NCI-H1417 treated with DMSO at 0.1 percent for 48 hours (cell line): ENCODE measurements around the gene MAN1C1.
"Not testable (repeated sequence)": the region's sequence is repeated elsewhere in the genome, so short reads cannot be mapped to it uniquely, and the experiment has no call there.

Experiments
- DNase-seq: peaks from one replicate; lab custom pipeline; 2025; lab: John Stamatoyannopoulos, UW

MAN1C1 gene

DNA sequence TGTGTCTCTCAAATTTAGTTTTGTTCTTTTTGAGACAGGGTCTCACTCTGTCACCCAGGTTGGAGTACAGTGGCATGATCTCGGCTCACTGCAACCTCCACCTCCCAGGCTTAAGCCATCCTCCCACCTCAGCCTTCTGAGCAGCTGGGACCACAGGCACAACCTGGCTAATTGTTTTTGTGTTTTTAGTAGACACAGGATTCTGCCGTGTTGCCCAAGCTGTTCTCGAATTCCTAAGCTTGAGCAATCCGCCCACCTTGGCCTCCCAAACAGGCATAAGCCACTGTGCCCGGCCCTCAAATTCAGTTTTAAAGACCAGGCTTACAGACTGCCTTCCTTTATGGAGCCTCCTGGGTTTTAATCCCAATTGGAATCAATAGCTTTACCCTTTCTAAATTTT lies 99.7 kb downstream of the MAN1C1 start:
- no peak for DNase-seq

- DNase-seq, result no peak
Measured at GRCh38 chr1:25718732-25719131, 102.1 kb downstream of the MAN1C1 start.

DNA sequence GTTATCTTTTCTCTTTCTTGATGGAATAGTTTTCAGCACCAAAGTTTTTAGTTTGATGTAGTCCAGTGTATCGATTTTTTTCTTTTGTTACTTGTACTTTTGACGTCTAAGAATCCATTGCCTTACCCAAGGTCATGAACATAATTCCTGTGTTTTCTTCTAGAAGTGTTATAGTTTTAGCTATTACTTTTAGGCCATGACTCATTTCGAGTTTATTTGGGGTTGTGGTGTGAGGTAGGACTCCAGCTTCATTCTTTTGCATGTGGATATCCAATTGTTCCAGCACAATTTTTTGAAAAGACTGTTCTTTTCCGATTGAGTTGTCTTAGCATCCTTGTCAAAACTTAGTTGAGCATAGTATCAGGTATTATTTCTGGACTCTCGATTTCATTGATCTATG lies 104.0 kb downstream of the MAN1C1 start:
- DNase-seq, result no peak

- DNase-seq, result no peak
Measured at GRCh38 chr1:25723250-25723880, 106.8 kb downstream of the MAN1C1 start.

DNA sequence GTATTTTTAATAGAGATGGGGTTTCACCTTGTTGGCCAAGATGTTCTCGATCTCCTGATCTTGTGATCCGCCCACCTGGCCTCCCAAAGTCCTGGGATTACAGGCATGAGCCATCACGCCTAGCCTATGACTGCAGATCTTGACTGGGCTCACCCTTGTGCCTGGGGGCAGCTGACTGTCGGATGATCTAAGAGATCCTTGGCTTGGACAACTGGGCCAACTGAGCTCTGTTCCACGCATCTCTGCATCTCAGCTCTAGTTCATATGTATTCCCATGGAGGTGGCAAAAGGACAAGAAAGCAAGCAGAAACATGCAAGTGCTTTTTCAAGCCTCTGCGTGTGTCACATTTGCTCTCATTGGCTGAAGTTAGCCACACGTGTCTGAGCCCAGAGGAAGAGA lies 107.6 kb downstream of the MAN1C1 start:
- DNase-seq, result no peak

DNA sequence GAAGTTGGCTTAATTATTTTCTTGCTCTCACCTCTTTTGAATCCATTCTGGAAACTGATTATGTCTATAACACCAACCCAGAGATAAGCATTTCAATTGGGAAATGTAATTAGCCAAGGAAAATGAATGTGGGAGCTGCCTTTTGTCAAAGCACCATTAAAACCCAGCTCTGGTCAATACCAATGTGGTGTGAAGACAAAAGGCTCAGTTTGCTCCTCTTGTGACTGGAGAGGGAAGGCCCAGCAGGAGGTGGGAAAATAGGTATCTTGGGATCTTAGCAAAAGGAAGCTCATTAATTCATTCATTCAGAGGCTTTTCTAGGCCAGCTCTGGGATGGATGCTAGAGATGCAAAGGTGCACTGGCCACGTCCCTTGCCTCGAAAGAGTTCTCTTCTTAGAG lies 108.4 kb downstream of the MAN1C1 start:
- DNase-seq, result no peak

DNA sequence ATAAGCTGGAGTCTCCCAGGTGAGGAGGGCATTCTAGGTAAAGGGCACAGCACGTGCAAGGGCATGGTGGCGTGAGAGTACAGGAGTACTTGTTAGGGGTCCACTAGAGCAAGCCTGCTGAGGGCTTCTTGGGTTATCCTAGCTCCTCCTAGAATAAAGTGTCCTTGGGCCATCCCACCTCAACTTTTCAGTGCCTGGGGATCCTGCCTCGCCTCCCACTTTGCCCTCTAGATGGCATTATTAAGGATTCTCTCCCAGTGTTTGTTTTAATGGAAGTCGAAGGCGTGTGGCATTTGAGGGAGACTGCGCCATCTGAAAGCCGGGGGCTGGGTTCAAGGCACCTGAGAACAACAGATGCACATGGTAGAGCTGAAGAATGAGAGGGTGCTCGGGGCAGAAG lies 108.9 kb downstream of the MAN1C1 start:
- no peak for DNase-seq

DNA sequence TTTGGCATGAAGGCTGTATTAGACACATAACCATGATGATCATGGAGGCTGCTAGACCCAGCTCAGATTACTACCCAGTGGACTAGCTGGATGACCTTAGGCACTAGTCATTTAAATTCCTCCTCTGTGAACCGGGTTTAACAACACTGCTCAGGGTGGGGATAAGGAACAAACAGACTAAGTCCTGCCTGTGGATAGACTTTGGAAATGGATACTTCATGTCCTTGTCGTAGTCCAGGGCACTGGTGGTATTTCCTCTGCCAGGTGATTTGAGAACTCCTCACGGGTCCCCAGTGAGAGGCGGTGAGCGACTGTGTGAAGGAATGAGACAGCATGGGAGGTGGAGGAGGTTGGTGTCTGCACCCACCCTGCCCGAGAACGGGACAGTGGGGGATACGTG lies 110.5 kb downstream of the MAN1C1 start:
- no peak for DNase-seq

DNA sequence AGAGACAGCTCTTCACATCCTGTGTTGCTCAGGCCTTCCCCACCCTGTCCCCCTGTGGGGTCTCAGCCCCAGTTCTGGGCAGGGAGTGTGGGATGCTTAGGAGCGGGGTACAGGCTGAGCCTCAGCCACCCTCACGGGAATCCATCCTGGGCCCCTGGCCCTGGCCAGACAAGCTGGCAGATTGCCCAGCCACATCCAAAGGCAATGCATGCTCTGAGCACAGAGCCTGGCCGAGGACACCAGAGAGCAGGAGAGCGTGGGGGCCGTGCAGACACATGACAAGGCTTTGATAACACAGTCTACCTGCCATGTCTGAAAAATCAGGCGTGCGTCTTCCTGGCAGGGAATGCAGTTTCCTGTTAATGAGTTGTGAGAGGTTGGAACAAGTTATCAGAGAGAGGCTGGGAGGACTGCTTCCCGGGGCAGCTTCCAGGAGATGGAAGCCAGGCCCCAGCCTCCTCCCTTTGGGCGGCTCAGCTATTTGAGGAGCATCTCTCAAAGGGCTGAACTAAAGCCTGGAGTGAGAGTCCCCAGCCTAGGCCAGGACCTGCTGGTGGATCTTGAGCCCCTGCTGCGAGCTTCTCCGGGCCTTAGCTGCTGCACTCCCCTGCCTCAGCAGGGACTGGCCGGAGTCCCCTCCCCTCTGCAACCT lies 111.2 kb downstream of the MAN1C1 start:
- no peak for DNase-seq

DNA sequence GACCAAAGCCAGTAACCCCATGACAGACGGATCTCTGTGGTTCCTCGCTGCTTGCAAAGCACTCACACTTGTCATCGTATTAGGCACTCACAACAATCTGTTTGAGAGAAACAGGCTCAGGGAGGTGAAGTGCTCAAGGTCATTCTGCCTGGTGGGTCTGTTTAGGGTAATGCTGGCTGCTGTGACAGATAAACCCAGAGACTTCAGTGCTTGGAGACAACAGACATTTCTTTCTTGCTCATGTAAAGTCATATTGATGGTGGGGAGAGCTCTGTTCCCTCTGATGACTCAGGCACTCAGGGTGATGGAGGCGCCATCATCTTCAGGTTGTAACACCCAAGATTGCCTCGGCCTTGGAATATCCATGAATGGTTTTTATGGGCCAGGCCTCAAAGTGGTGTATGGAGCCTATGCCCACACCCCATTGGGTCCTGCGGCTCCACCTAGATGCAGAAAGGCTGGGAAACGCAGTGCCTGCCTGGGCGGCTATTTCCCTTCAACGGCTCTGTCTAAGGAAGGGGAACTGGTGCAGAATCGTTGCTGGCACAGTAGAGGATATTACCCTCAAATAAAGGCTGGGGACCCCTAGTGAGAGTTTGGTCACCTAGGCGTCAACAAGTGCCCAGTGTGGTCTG lies 111.8 kb downstream of the MAN1C1 start:
- DNase-seq, result no peak

DNA sequence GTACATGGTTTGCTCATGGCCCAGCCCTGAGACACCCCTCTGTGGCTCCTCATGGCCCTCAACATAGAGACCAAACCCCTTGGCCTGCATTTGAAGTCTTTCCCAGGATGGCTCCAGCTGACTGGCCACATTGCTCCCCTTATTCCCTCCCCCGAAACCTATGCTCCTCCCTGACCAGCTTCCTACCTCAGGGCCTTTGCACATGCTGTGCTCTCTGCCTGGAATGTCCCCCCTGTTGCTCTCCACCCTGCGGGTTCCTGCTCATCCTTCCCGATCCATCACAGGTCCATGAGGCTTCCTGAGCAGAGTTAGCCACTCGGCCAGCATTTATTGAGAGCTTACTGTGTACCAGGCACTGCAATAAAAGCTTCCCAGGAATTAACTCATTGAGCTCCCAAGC lies 112.5 kb downstream of the MAN1C1 start:
- DNase-seq, result no peak

- no peak for DNase-seq
Measured at GRCh38 chr1:25729790-25730644, 113.4 kb downstream of the MAN1C1 start.

DNA sequence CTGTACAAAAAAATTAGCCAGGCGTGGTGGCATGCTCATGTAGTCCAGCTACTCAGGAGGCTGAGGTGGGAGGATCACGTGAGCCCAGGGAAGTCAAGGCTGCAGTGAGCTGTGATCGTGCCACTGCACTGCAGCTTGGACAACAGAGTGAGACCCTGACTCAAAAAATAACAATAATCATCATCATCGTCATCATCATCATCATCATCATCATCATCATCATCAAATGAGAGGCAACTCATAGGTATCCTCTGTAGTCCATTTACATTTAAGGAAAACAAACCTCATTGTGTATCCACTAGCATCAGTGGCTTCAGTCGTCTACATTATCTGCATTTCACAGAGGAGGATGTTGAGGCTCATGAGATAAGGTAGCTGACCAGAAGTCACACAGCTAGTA lies 114.6 kb downstream of the MAN1C1 start:
- DNase-seq, result no peak

GRCh38 chr1:25731626-25732370 lies 115.2 kb downstream of the MAN1C1 start:
- DNase-seq, result no peak

DNA sequence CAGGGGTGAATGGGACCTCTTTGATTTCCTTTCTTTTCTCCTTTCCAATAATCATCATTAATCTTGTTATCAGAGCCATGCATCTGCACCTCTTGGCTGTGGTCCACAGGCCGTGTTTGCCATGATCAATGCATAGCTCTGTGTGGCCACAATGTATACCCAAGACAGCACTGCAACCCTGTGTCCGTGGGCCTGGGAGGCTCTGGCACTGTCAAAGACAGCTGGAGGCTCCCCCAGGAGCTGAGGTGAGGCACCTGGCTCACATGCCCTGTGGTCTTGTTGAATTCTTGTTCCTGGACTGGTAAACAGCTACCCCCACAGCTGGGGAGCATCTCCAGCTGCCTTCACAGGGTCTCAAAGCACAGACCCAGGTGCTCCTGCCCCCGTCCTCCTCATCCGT lies 116.2 kb downstream of the MAN1C1 start:
- DNase-seq, result no peak

DNA sequence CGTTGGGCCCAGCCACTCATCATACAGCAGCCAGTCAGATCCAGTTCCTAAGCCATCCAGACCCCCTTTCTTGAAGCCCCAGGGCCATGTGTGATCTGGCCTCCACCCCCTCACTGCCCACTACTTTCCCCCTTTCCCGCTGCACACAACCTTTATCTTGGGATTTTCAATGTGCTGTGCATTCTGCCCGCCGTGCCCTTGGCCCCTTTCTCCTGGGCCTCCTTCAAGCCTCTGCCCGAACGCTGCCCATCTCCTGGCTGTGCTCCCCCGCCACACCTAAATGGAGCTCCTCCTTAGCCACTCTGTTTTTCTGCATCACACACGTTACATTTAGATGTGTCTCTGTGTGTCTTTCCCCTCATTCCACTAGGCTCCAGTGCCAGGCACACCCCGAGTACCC lies 116.7 kb downstream of the MAN1C1 start:
- DNase-seq, result no peak

- not testable (repeated sequence) for DNase-seq
Measured at GRCh38 chr1:25734991-25735390, 118.4 kb downstream of the MAN1C1 start.

DNA sequence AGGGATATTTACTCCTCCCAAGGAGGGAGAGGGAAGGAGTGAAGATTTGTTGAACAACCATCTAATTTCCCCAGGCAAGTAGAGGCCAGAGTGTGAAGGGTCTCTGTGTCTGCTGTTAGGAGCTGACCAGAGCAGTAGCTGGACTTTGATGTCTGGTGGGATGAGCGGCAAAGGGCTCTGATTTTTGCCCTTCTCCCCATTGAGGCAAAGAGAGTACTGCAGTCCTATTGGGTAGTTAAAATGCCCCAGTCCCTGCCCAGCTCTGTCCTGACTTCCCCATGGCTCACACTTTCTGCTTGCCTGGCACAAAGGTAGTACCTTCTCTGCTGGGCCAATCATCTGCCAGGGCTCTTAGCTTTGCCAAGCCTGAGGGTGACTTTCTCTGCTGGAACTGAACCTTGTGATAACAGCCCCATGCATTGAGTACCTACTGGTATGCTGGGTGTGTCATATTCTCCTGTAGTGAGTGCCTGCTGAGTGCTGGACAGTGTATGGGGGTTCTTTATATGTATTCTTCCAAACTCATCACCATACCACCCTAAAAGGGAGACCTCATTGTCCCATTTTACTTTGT lies 119.5 kb downstream of the MAN1C1 start:
- no peak for DNase-seq

DNA sequence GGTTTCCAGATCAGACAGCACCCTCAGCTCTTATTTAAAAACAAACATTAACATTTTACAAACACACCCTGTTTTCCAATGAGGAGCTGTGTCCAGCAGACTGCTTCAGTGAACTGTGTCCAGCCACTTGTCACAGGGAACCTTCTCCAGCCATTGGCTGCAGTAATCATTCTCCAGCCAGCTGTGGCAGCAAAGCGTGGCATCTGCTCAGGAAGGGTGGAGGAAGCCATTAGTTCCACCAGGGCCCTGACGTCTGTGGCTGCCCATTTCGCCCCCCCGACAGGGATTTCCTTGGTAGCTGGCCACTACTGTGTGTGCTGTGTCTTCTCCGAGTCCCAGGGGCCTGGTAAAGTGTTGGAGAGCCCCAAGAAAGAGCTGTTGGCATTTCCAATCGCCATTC lies 120.5 kb downstream of the MAN1C1 start:
- DNase-seq, result no peak

DNA sequence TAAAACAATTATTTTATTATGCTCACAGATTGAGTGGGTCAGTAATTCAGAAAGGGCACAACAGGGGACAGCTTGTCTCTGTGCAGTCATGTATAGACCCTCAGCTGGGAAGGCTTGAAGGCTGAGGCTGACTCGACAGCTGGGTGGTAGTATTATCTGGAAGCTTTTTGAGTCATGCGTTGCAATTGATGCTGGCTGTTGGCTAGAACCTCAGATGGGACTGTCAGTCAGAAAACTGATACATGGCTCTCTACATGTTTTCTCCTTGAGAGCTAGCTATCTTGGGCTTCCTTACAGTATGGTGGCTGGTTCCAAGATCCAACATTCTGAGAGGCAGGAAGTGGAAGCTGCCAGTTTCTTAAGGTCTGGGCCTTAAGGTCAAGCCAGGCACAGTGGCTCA lies 121.9 kb downstream of the MAN1C1 start:
- no peak for DNase-seq

- DNase-seq, result no peak
Measured at GRCh38 chr1:25739341-25739740, 122.8 kb downstream of the MAN1C1 start.

- DNase-seq, result no peak
Measured at GRCh38 chr1:25740071-25740470, 123.5 kb downstream of the MAN1C1 start.
